ENCODE results near the gene NTRK3.

Gene NTRK3

GRCh38 chr15:87940768-87941167 lies 315.8 kb downstream of the NTRK3 start:
- no peak for DNase-seq (ENCODE audit: low read depth)

GRCh38 chr15:87939848-87940457 lies 316.6 kb downstream of the NTRK3 start:
- no peak for DNase-seq (ENCODE audit: low read depth)

GRCh38 chr15:87938031-87938430 lies 318.5 kb downstream of the NTRK3 start:
- no peak for DNase-seq (ENCODE audit: low read depth)

- DNase-seq (ENCODE audit: low read depth), result no peak
Observed at GRCh38 chr15:87935583-87935982, 321.0 kb downstream of the NTRK3 start.

- DNase-seq (ENCODE audit: low read depth), result no peak
Observed at GRCh38 chr15:87931584-87931983, 325.0 kb downstream of the NTRK3 start.

- DNase-seq (ENCODE audit: low read depth), result no peak
Observed at GRCh38 chr15:87930457-87930856, 326.1 kb downstream of the NTRK3 start.

GRCh38 chr15:87929841-87930240 lies 326.7 kb downstream of the NTRK3 start:
- no peak for DNase-seq (ENCODE audit: low read depth)

DNA sequence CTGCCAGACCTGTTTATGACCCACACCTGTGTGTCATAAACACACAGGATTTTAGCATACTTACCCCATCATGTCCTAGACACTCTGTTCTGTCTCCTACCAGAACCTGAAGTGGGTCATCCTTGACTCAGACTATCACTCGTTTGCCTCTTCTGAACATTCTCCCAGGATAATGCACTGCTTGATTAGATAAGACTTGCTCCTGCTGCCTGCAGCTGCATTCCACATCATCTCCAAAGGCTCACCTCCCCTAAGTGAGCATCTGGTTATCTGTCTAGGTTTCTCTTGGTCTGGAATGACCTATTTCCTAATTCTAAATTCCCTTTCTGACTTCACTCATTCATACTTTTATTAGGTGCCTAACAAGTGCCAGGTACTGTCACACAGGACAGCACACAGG lies 332.1 kb downstream of the NTRK3 start:
- DNase-seq (ENCODE audit: low read depth), result no peak

DNA sequence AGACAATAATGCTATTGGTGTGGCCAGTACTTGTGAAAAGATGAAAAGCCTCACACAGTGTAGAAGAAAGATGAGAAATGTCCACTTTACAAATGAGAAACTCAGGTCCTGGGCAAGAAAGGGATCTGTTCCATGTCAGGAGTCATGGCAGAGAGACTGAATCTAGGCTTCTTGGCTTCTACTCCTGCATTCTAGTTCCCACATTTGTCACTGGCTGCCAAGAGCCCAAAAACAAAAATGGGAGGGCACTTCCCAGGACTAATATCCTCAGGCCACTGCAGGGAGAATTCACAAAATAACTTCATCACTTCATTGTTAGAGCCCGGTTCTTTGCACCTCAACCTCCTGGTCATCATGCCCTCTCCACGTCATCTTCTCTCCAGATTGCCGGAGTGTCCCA lies 337.5 kb downstream of the NTRK3 start:
- DNase-seq (ENCODE audit: low read depth), result no peak

GRCh38 chr15:87917480-87917879 lies 339.1 kb downstream of the NTRK3 start:
- no peak for DNase-seq (ENCODE audit: low read depth)

- DNase-seq (ENCODE audit: low read depth), result no peak
Observed at GRCh38 chr15:87916208-87916607, 340.3 kb downstream of the NTRK3 start.

- DNase-seq (ENCODE audit: low read depth), result no peak
Observed at GRCh38 chr15:87910301-87910700, 346.2 kb downstream of the NTRK3 start.

DNA sequence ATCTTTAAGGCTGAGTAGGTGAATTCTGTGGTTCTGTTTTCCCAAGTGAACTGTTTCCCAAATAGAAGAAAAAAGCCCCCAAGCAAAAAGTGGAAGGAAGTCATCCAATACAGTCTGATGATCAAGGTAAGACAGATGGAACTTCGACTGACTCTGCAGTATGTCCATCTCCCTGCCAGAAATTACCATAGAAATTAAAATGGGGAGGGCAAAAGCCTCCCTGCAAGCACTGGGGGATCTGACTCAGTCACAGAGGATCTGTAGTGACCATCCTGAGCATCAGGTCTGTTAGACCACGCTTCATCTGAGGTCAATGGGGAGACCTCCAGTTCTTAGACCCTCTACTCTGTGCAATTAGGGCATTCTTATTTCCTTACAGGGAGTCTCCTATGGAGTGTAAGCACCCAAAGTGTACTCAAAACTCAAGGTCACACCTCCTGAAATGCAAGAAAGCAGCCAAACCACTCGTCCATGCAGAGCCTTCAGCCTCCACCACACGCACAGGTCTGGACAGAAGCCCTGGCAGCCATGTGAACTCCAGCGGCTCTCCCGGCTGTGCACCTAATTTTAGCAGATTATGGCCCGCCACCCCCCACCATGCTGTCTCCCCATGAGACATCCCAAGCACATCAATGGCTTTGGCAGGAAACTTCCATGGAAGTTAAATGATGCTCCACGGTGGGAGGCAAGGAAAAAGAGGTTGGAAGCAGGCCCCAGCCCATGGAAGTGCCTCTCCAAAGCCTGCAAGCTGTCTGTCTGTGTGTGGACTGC lies 348.7 kb downstream of the NTRK3 start:
- no peak for DNase-seq (ENCODE audit: low read depth)

DNA sequence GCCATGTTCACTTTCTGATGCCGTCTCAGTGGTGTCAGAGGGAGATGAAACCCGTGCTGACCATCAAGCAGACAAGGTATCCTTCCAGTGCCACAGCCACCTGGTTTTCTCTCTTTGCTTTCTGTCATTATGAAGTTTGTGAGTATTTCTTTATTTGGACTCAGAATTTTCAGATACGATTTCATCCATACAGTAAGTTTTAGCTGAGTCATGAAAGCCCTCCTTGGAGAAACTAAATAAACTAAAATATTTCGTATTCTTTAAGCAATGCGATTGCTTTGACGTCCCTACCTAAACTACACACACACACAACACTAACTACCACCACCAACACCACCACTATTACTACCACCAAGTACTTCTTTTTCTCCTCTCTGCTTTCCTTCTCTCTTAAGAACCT lies 350.1 kb downstream of the NTRK3 start:
- DNase-seq (ENCODE audit: low read depth), result no peak

DNA sequence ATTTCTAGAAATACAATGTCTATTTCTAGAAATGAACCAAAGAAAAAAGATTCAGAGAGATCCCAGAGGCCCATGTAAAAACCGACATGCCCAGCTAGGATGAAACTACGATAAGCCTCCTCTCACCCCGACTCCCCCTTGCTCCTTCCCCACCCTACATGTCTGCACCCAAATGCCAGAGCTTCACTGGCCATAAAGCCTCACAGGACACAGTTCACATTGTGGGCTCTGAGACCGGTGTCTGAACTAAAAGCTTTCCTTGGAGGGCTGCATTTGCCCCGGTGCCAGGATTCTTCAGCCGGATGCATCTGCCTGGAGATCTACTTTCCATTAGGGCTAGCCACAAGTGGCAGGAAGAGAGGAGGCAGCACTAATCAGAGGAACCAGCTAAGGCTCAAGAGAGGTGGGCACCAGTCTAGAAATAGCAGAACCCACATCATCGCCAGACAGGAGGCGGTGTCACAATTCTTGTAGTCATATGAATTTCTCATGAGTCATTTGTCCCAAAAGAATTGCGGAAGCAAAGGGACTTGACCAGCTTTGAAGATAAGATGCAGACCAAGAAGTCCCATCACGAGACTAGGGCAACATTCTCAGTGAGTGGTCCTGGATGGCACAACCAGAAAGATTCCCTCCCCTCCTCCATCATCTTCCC lies 353.6 kb downstream of the NTRK3 start:
- peak; percentile 91 for DNase-seq (ENCODE audit: low read depth)

GRCh38 chr15:87901926-87902690 lies 354.4 kb downstream of the NTRK3 start:
- no peak for DNase-seq (ENCODE audit: low read depth)

- no peak for DNase-seq (ENCODE audit: low read depth)
Observed at GRCh38 chr15:87901008-87901407, 355.5 kb downstream of the NTRK3 start.

DNA sequence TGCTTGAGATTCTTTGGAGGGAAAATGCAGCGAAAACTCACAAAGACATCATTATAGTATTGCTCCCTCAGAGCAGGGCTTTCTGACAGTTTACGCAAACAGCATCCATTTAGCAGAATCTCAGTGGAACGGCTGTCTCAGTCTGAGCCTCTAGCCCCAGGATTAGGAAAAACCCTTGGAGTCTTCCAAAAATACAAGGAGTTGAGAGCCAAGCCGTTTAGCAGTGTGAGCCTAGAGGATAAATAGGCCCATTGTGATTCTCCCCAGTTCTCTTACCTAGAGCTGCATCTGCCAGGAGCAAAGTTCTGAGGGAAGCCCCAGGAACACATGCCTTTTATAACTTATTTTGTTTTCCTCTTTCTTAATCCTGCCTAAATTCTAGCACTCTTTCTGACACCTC lies 359.6 kb downstream of the NTRK3 start:
- no peak for DNase-seq (ENCODE audit: low read depth)

GRCh38 chr15:87887177-87887576 lies 369.4 kb downstream of the NTRK3 start:
- no peak for DNase-seq (ENCODE audit: low read depth)

DNA sequence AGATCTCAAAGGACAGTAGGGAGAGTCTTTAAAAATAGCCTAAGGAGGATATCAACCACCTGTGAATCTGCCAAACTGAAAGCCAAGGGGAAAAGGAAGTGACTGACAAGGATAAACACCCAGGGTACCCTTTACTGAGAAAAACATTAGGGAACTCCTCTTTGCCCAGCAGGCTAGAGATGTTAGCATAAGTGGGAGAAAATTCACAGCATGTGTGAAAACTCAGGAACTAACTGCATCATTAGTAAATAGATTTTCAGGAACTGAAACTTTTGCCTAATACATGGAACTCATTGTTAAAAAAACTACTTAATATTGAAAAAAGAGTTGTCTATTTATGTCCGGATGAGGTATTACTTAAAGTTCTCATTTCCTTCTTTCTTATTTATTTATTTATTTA lies 375.5 kb downstream of the NTRK3 start:
- DNase-seq (ENCODE audit: low read depth), result no peak

DNA sequence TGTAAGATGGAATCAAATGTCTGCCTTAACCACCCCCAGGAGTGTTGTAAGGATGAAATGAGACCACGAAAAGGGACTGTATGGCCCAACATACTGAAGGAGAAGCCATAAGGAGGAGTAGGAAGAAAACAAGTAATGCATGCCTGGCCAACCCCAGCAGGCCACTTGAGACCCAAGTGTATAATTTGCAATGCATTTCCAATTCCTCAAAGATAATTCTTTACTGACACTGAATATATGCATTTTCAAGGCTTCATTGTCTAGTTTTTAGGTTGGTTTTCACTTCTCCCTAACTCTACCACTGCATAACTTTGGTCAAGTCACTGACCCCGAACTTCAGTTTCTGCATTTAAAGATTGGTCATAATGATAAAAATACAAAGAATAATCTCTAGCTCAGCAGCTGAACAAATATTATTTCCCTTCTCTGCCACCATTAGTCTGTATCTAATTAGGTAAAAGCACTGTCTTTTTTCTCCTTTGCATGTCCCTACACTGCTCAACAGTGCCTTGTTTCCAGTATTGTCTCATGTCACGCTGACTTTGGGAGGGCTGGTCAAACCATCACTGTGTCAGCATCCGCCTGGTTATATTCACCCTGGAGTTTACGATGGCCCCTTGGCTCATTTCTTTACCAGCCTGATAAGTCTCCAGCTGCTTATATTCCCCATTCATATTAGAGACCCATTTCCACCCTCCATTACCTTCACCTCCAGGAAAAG lies 378.6 kb downstream of the NTRK3 start:
- no peak for DNase-seq (ENCODE audit: low read depth)
